ENCODE data around the gene BAZ2A. TPM values are rescaled to one million over a fixed set of nuclear protein-coding genes. Genes with fewer than 3 reads are reported as not detected.

The BAZ2A gene
- total and polyA plus RNA-seq, 2 experiments from 2014 or later = 13.0 to 23.2 TPM

GRCh38 chr12:56574210-56574609 lies 55.9 kb downstream of the BAZ2A start:
- peak; percentile 79 for DNase-seq
- in situ Hi-C loops (cut with MboI) = no loop called here

DNA sequence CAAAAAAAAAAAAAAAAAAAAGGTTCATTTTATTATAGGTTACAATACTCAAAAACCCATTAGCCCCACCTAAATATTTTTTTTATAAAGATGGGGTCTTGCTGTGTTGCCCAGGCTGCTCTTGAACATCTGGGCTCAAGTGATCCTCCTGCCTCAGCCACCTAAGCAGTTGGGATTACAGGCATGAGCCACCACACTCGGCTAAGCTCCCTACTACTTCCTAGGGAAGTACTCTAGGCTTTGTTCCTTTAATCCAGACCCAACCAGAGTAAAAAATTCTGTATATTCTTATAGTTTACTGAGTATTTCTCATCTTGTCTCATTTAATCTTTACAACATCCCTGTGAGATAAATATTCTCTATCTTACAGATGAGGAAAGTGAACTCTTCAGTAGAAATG lies 57.8 kb downstream of the BAZ2A start:
- Histone ChIP-seq H3K4me2 (ENCODE audit: unreplicated experiment) (no peak overlapping the region), H3K27me3 (replicated peaks; ENCODE audit: insufficient read depth) (no peaks in the 10 kb centered on the region), H3F3A (ENCODE audit: insufficient read depth) (peaks cover 19% of the 10 kb centered on the region; the same call in 1 of the 2 replicates), H3K4me3 (no peak overlapping the region), H4K20me1 (ENCODE audit: insufficient read depth) (no peaks in the 10 kb centered on the region), H3K9me2 (ENCODE audit: insufficient read depth) (no peaks in the 10 kb centered on the region), H3K79me2 (ENCODE audit: insufficient read depth) (no peaks in the 10 kb centered on the region), H3K9ac (no peak overlapping the region), H3K36me3 (ENCODE audit: low read depth) (peaks cover 24% of the 10 kb centered on the region), H3K4me1 (ENCODE audit: insufficient read depth) (peaks cover 18% of the 10 kb centered on the region), H2AFZ (no peak overlapping the region), H3K27ac (0 out of 2 replicates have a peak overlapping the region, but pooled peaks have one; percentile 30), H3K9me3 (ENCODE audit: low read depth) (no peaks in the 10 kb centered on the region)
- 43 to 65% methylated on average over 1 of the region's 1 CpG for WGBS, 2 experiments (ENCODE audit: low coverage in 1 of 2, low lambda C conversion rate in 2 of 2, missing lambda C conversion rate in 2 of 2)
- TF ChIP-seq EZH2phosphoT487 (IDR thresholded peaks at IDR 0.05; ENCODE audit: insufficient read depth, low read depth) = no peak
- no peak for TF ChIP-seq EZH2 (IDR thresholded peaks at IDR 0.05; ENCODE audit: insufficient read depth, poor library complexity, severe bottlenecking)
- no peak for DNase-seq
- in situ Hi-C loops (cut with MboI) = no loop called here

More at GRCh38 chr12:56574210-56574609, 55.9 kb downstream of the BAZ2A start:
- Histone ChIP-seq H3K27ac (peak overlapping the region; percentile 80), H3K4me3 (no peak overlapping the region), H4K20me1 (ENCODE audit: insufficient read depth) (no peaks in the 10 kb centered on the region), H3K27me3 (replicated peaks; ENCODE audit: insufficient read depth) (no peaks in the 10 kb centered on the region), H3K9me2 (ENCODE audit: insufficient read depth) (no peaks in the 10 kb centered on the region), H3K4me1 (ENCODE audit: insufficient read depth) (peaks cover 18% of the 10 kb centered on the region), H3K9me3 (ENCODE audit: low read depth) (no peaks in the 10 kb centered on the region), H3F3A (ENCODE audit: insufficient read depth) (peaks cover 19% of the 10 kb centered on the region; the same call in 1 of the 2 replicates), H3K79me2 (ENCODE audit: insufficient read depth) (no peaks in the 10 kb centered on the region), H3K9ac (peak overlapping the region; percentile 69), H3K36me3 (ENCODE audit: low read depth) (peaks cover 13% of the 10 kb centered on the region), H3K4me2 (ENCODE audit: unreplicated experiment) (peak overlapping the region; percentile 62), H2AFZ (no peak overlapping the region)
- WGBS, 2 experiments (ENCODE audit: low coverage in 1 of 2, low lambda C conversion rate in 2 of 2, missing lambda C conversion rate in 2 of 2) = 6 to 12% methylated on average over 2 of the region's 2 CpGs
- no peak for TF ChIP-seq EZH2 (IDR thresholded peaks at IDR 0.05; ENCODE audit: insufficient read depth, poor library complexity, severe bottlenecking)
- TF ChIP-seq EZH2phosphoT487 (IDR thresholded peaks at IDR 0.05; ENCODE audit: insufficient read depth, low read depth) = no peak

- Histone ChIP-seq H3K9me3 (ENCODE audit: low read depth) (no peaks in the 10 kb centered on the region), H3K9ac (no peak overlapping the region), H3K4me1 (ENCODE audit: insufficient read depth) (peaks cover 18% of the 10 kb centered on the region), H3K27ac (no peak overlapping the region), H3F3A (ENCODE audit: insufficient read depth) (peaks cover 19% of the 10 kb centered on the region; the same call in 1 of the 2 replicates), H3K9me2 (ENCODE audit: insufficient read depth) (no peaks in the 10 kb centered on the region), H4K20me1 (ENCODE audit: insufficient read depth) (no peaks in the 10 kb centered on the region), H3K36me3 (ENCODE audit: low read depth) (peaks cover 24% of the 10 kb centered on the region), H3K79me2 (ENCODE audit: insufficient read depth) (peaks cover 8% of the 10 kb centered on the region), H3K27me3 (replicated peaks; ENCODE audit: insufficient read depth) (no peaks in the 10 kb centered on the region), H3K4me3 (no peak overlapping the region), H2AFZ (no peak overlapping the region), H3K4me2 (ENCODE audit: unreplicated experiment) (no peak overlapping the region)
- TF ChIP-seq EZH2phosphoT487 (IDR thresholded peaks at IDR 0.05; ENCODE audit: insufficient read depth, low read depth) (no peak), EZH2 (IDR thresholded peaks at IDR 0.05; ENCODE audit: insufficient read depth, poor library complexity, severe bottlenecking) (no peak)
- WGBS, 2 experiments (ENCODE audit: low coverage in 1 of 2, low lambda C conversion rate in 2 of 2, missing lambda C conversion rate in 2 of 2) = 64 to 70% methylated on average over 4 of the region's 4 CpGs
- in situ Hi-C loops (cut with MboI) = no loop called here
- no peak for DNase-seq
These were observed 59.0 kb downstream of the BAZ2A start for GRCh38 chr12:56571121-56571520.

DNA sequence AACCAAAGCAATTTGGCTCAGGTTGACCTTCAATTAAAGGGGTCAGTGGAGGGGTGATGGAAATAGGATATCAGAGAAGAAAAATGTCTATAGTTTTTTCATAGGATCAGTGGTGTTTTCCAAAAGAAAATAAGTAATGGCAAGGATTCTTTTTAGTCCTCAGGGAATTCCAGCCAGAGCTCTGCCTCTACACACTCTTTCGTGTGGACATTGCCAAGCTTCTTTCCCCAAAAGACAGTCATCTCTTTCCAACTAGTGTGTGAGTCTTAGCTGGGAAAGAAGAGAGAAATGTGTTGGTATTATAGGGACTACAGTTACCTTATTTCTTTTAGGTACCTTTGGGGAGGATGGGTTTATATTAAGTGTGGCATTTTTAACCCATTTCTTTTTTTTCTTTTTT lies 62.0 kb downstream of the BAZ2A start:
- Histone ChIP-seq H2AFZ (no peak overlapping the region), H3F3A (ENCODE audit: insufficient read depth) (peaks cover 20% of the 10 kb centered on the region; the same call in 1 of the 2 replicates), H3K4me3 (no peak overlapping the region), H3K36me3 (ENCODE audit: low read depth) (peaks cover 20% of the 10 kb centered on the region), H3K4me2 (ENCODE audit: unreplicated experiment) (no peak overlapping the region), H3K9me2 (ENCODE audit: insufficient read depth) (no peaks in the 10 kb centered on the region), H3K9me3 (ENCODE audit: low read depth) (no peaks in the 10 kb centered on the region), H3K79me2 (ENCODE audit: insufficient read depth) (peaks cover 21% of the 10 kb centered on the region), H3K27me3 (replicated peaks; ENCODE audit: insufficient read depth) (no peaks in the 10 kb centered on the region), H3K4me1 (ENCODE audit: insufficient read depth) (peaks cover 15% of the 10 kb centered on the region), H4K20me1 (ENCODE audit: insufficient read depth) (no peaks in the 10 kb centered on the region), H3K27ac (no peak overlapping the region), H3K9ac (no peak overlapping the region)
- no peak for TF ChIP-seq EZH2 (IDR thresholded peaks at IDR 0.05; ENCODE audit: insufficient read depth, poor library complexity, severe bottlenecking)
- no peak for TF ChIP-seq EZH2phosphoT487 (IDR thresholded peaks at IDR 0.05; ENCODE audit: insufficient read depth, low read depth)
- 93 to 96% methylated on average over 1 of the region's 1 CpG for WGBS, 2 experiments (ENCODE audit: low coverage in 1 of 2, low lambda C conversion rate in 2 of 2, missing lambda C conversion rate in 2 of 2)
- no peak for DNase-seq
- in situ Hi-C loops (cut with MboI) = no loop called here

All from GM23248 (cell line).